Uterine smooth muscle cell (primary cell): ENCODE results near the gene CAPS. TPM values are rescaled to one million over a fixed set of nuclear protein-coding genes. Genes with fewer than 3 reads are reported as not detected.

Experiments
- total RNA-seq: library from RNA; depleted of rRNA; stranded (reverse); fragments of >200 nt; gene quantifications from 2 replicates; pipeline ENCODE4 v1.2.3, GENCODE V29; 2014

The CAPS gene
- 1.4 and 4.5 TPM in 2 replicates for total RNA-seq

GRCh38 chr19:5913739-5914357 is at the start of gene CAPS:
CAPS (plus strand) TSS chr19:5914254; CDS start chr19:5914407, 153 bp downstream.

DNA sequence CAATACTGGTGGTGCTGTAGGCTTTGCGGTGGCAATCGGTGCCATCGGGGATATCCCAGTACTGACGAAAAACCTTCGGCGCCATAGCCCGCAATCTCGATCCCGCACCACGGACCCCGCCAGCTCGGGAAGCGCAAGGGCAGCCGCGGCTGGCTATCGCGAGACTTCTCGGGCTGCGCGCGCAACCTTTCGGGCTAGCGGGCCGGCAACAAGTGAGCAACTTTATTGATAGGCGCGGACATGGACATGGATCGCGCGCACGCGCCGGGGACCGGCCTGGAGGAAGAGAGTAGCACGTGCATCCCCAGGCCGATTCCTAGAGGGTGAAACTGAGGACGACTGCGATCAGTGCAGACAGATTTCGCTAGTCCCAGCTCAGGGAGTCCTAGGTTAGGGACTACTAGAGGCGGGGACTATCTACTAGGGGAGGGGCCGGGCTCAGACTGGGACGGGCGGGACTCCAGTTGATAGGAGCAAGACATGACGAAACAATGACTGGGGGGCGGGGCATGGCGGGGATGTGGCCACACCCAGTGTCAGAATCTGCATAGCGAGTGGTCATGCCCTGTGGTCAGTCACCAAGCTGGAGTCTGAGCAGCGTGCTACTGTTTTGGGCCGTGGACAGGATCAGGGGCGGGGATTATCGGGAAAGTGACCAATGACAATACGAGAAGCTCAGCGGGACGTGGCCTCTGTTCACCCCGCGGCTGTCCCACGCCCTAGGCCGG is 10.3 kb upstream of the CAPS start, which contains the start of gene NDUFA11:
Gene NDUFA11, minus strand, starts transcription at position 167 of the 728 bp plus-strand sequence. Its CDS starts 82 bp downstream, at position 85.

GRCh38 chr19:5904352-5905113 is 9.5 kb upstream of the CAPS start, which contains the start of gene VMAC:
VMAC (plus strand) TSS chr19:5904872; CDS start chr19:5904891, 19 bp downstream.

Other genes starting within 250 kb of the CAPS start
- 24.8 and 33.6 TPM in 2 replicates for gene MICOS13, start 233.7 kb upstream of the CAPS start, total RNA-seq
- 4.2 and 10.6 TPM in 2 replicates for gene HSD11B1L, start 233.2 kb upstream of the CAPS start, total RNA-seq
- gene RPL36, start 224.0 kb upstream of the CAPS start, total RNA-seq, result 464 and 651 TPM in 2 replicates
- 212 and 293 TPM in 2 replicates for gene LONP1, start 194.1 kb upstream of the CAPS start, total RNA-seq
- not detected in 2 replicates for gene CATSPERD, start 193.6 kb upstream of the CAPS start, total RNA-seq
- 0.22 and 0.37 TPM in 2 replicates for gene PRR22, start 129.5 kb upstream of the CAPS start, total RNA-seq
- 33.4 and 47.6 TPM in 2 replicates for gene DUS3L, start 123.1 kb upstream of the CAPS start, total RNA-seq
- gene NRTN, start 109.2 kb upstream of the CAPS start, total RNA-seq, result not detected in 2 replicates
- gene FUT6, start 74.6 kb upstream of the CAPS start, total RNA-seq, result not detected in 2 replicates
- gene FUT3, start 62.8 kb upstream of the CAPS start, total RNA-seq, result not detected in 2 replicates
- gene FUT5, start 43.7 kb upstream of the CAPS start, total RNA-seq, result not detected in 2 replicates
- gene NDUFA11, start 10.5 kb upstream of the CAPS start, total RNA-seq, result 253 and 291 TPM in 2 replicates
- gene VMAC, start 9.4 kb upstream of the CAPS start, total RNA-seq, result 3.5 and 8.0 TPM in 2 replicates
- gene RANBP3, start 63.9 kb downstream of the CAPS start, total RNA-seq, result 36.1 and 44.5 TPM in 2 replicates
- gene RFX2, start 196.2 kb downstream of the CAPS start, total RNA-seq, result 3.9 and 8.0 TPM in 2 replicates
- not detected in 2 replicates for gene ACSBG2, start 221.4 kb downstream of the CAPS start, total RNA-seq